Endothelial cell of umbilical vein (primary cell): Measurements from ENCODE around the gene ZNF775. TPM values are rescaled to one million over a fixed set of nuclear protein-coding genes. Genes with fewer than 3 reads are reported as not detected.

Experiments used
- BruUV-seq: library from RNA; stranded (reverse); fragments of 400-500 nt; replicated peaks from 2 replicates; lab custom pipeline; 2021; lab: Mats Ljungman, UMichigan
- CTCF ChIA-PET: fragments of 300-600, 350-600 bp; sonication (Branson Sonifier 250); formaldehyde crosslinking; loops from one replicate; lab custom pipeline; 2021; ENCODE audit warnings: antibody characterized with exemption, inconsistent platforms; lab: Charles Lee
- POLR2A ChIA-PET: fragments of 300-600, 350-600 bp; sonication (Branson Sonifier 250); formaldehyde crosslinking; loops from one replicate; lab custom pipeline; 2021; ENCODE audit warnings: antibody characterized with exemption, inconsistent platforms; lab: Charles Lee
- DNase-seq: peaks from one replicate; pipeline ENCODE4 v3.0.0-alpha.2; 2011; ENCODE audit warnings: low read depth, low spot score
- FAIRE-seq: peaks from 2 replicates; lab custom pipeline; 2011; peaks lifted over from hg19 to GRCh38; lab: Jason Lieb, UNC
- H2AFZ ChIP-seq: 2 replicates; pipeline ENCODE4 v1.6.0; 2012; ENCODE audit warnings: low read depth, low read length, control low read depth, inconsistent platforms
- H3K27ac ChIP-seq: 2 replicates; pipeline ENCODE4 v1.5.1; 2011; ENCODE audit warnings: low read depth, mild to moderate bottlenecking, control low read depth, low read length, moderate library complexity; ENCODE audit not compliant: insufficient read depth
- H3K27me3 ChIP-seq, 2 experiments: 2 replicates each; pipeline versions ENCODE4 v1.6.0 to v1.6.1; 2011; ENCODE audit warnings: low read length in 2 of 2, mixed read lengths in 1 of 2; ENCODE audit not compliant: control insufficient read depth in 2 of 2, insufficient read depth in 2 of 2
- H3K36me3 ChIP-seq, 2 experiments: 2 replicates in 1 of 2; 3 replicates in 1 of 2; pipeline ENCODE4 v1.5.1; 2011; ENCODE audit warnings: low read length in 2 of 2, mild to moderate bottlenecking in 1 of 2, moderate library complexity in 1 of 2; ENCODE audit not compliant: control insufficient read depth in 2 of 2, insufficient read depth in 2 of 2; ENCODE audit errors: extremely low read depth in 1 of 2
- H3K4me1 ChIP-seq: 3 replicates; pipeline ENCODE4 v1.5.1; 2011; ENCODE audit warnings: mild to moderate bottlenecking, low read length; ENCODE audit not compliant: control insufficient read depth, insufficient read depth; ENCODE audit errors: extremely low read depth
- H3K4me2 ChIP-seq: 2 replicates; pipeline ENCODE4 v1.6.1; 2011; ENCODE audit warnings: low read length, control low read depth, mixed read lengths; ENCODE audit not compliant: insufficient read depth
- H3K4me3 ChIP-seq, 3 experiments: fragments of 200-600 bp in 1 of 3; sonication (generic), shearing (Covaris generic) in 1 of 3; replicated peaks in 1 of 3; 2 replicates each; pipeline ENCODE4 v1.5.1; 2011 to 2016; ENCODE audit warnings: control low read depth in 3 of 3, low read length in 3 of 3, mild to moderate bottlenecking in 2 of 3, inconsistent platforms in 1 of 3, low read depth in 1 of 3, moderate library complexity in 1 of 3; ENCODE audit not compliant: insufficient read depth in 1 of 3
- H3K79me2 ChIP-seq: 2 replicates; pipeline ENCODE4 v1.6.0; 2012; ENCODE audit warnings: low read length, inconsistent platforms; ENCODE audit not compliant: control insufficient read depth, insufficient read depth
- H3K9ac ChIP-seq: replicated peaks from 2 replicates; pipeline ENCODE3; 2011; ENCODE audit warnings: low read length, control low read depth; ENCODE audit not compliant: insufficient read depth; ENCODE audit errors: extremely low read depth
- H3K9me1 ChIP-seq: replicated peaks from 3 replicates; pipeline ENCODE4 v1.6.0; 2011; ENCODE audit warnings: mild to moderate bottlenecking, low read length; ENCODE audit not compliant: control insufficient read depth, insufficient read depth; ENCODE audit errors: extremely low read depth
- H3K9me3 ChIP-seq: replicated peaks from 2 replicates; pipeline ENCODE4 v1.5.1; 2012; ENCODE audit warnings: low read length, inconsistent platforms; ENCODE audit not compliant: control insufficient read depth, insufficient read depth
- H4K20me1 ChIP-seq: replicated peaks from 2 replicates; pipeline ENCODE3; 2011; ENCODE audit warnings: mild to moderate bottlenecking, low read length; ENCODE audit not compliant: control insufficient read depth, insufficient read depth; ENCODE audit errors: extremely low read depth
- EZH2 ChIP-seq: IDR thresholded peaks from 2 replicates; pipeline ENCODE4 v1.6.1; 2012; ENCODE audit warnings: borderline replicate concordance, low read depth, mild to moderate bottlenecking, moderate library complexity, low read length, inconsistent platforms; ENCODE audit not compliant: severe bottlenecking
- FOS ChIP-seq: IDR thresholded peaks from 2 replicates; pipeline ENCODE4 v1.6.1; 2011; ENCODE audit warnings: mild to moderate bottlenecking, low read length, moderate library complexity, borderline replicate concordance; ENCODE audit not compliant: insufficient read depth
- GATA2 ChIP-seq: IDR thresholded peaks from 2 replicates; pipeline ENCODE4 v1.7.0; 2011; ENCODE audit warnings: low read depth, mild to moderate bottlenecking, moderate library complexity, mixed read lengths, low read length; ENCODE audit not compliant: insufficient read length, insufficient read depth
- JUN ChIP-seq: IDR thresholded peaks from 2 replicates; pipeline ENCODE4 v1.6.1; 2011; ENCODE audit warnings: borderline replicate concordance, low read depth; ENCODE audit not compliant: insufficient read length, insufficient read depth
- MAX ChIP-seq: IDR thresholded peaks from 2 replicates; pipeline ENCODE4 v1.6.1; 2011; ENCODE audit not compliant: insufficient read depth, insufficient read length
- MYC ChIP-seq: IDR thresholded peaks from one replicate; pipeline ENCODE4 v1.6.1; 2011; ENCODE audit warnings: mild to moderate bottlenecking, low read depth, low read length
- POLR2A ChIP-seq: IDR thresholded peaks from 2 replicates; pipeline ENCODE4 v1.6.1; 2012; ENCODE audit warnings: low read depth, mild to moderate bottlenecking, control low read depth, low read length
- POLR2AphosphoS5 ChIP-seq: IDR thresholded peaks from 2 replicates; pipeline ENCODE4 v1.6.1; 2012; ENCODE audit warnings: low read depth, mild to moderate bottlenecking, control low read depth, low read length, moderate library complexity; ENCODE audit not compliant: insufficient read depth
- dilution Hi-C: fragments of 300-500 bp; cut with MboI; formaldehyde crosslinking; loops from one replicate; pipeline ENCODE4 v1.15.0; 2019; ENCODE audit warnings: low sequenced_read_pairs; ENCODE audit not compliant: extremely low pct_ligation_motif_present
- intact Hi-C: fragments of 100-400 bp; cut with micrococcal nuclease; formaldehyde crosslinking; loops from one replicate; pipeline ENCODE4 v1.10.0; 2022
- polyA plus RNA-seq, 4 experiments: library from polyadenylated mRNA; depleted of rRNA in 3 of 4; stranded (reverse) in 3 of 4; unstranded in 1 of 4; fragments of >200 nt; gene quantifications; 2 replicates each; pipeline versions ENCODE4 v1.2.1 to v1.2.3, GENCODE V29; 2011 to 2012; ENCODE audit warnings: missing spikeins in 1 of 4
- total RNA-seq: library from RNA; stranded (reverse); gene quantifications from 2 replicates; pipeline ENCODE4 v1.2.3, GENCODE V29; 2021
- TF ChIP-seq, protein P1 (sequence below), 2 donors: IDR thresholded peaks; 1 replicate in 1 of 2; 2 replicates in 1 of 2; pipeline ENCODE4 v1.5.1; 2011; ENCODE audit warnings: low read length in 2 of 2, mild to moderate bottlenecking in 2 of 2, moderate library complexity in 2 of 2, control low read depth in 1 of 2, inconsistent platforms in 1 of 2, low read depth in 1 of 2; ENCODE audit not compliant: insufficient read depth in 1 of 2; ENCODE audit errors: extremely low read depth in 1 of 2

Gene ZNF775
- total and polyA plus RNA-seq, 2 donors (not counting 3 experiments of a cell fraction or from before 2014, with no cell fraction given), result 5.8 to 8.3 TPM

GRCh38 chr7:150410131-150410530, 31.0 kb downstream of the ZNF775 start:
- Histone ChIP-seq H3K27ac (no peak overlapping the region), H3K9ac (no peak overlapping the region), H3K4me2 (no peak overlapping the region), H4K20me1 (no peaks in the 10 kb centered on the region), H2AFZ (no peak overlapping the region), H3K36me3 (no peaks in the 10 kb centered on the region), H3K79me2 (no peaks in the 10 kb centered on the region), H3K4me1 (peaks cover 7% of the 10 kb centered on the region), H3K4me3 (no peak overlapping the region), H3K9me3 (no peaks in the 10 kb centered on the region), H3K27me3 (no peaks in the 10 kb centered on the region), H3K9me1 (no peaks in the 10 kb centered on the region)
- TF ChIP-seq MYC (no peak), GATA2 (no peak), MAX (no peak), JUN (no peak), POLR2AphosphoS5 (no peak), POLR2A (no peak), FOS (no peak), EZH2 (no peak)
- TF ChIP-seq, protein P1, sequence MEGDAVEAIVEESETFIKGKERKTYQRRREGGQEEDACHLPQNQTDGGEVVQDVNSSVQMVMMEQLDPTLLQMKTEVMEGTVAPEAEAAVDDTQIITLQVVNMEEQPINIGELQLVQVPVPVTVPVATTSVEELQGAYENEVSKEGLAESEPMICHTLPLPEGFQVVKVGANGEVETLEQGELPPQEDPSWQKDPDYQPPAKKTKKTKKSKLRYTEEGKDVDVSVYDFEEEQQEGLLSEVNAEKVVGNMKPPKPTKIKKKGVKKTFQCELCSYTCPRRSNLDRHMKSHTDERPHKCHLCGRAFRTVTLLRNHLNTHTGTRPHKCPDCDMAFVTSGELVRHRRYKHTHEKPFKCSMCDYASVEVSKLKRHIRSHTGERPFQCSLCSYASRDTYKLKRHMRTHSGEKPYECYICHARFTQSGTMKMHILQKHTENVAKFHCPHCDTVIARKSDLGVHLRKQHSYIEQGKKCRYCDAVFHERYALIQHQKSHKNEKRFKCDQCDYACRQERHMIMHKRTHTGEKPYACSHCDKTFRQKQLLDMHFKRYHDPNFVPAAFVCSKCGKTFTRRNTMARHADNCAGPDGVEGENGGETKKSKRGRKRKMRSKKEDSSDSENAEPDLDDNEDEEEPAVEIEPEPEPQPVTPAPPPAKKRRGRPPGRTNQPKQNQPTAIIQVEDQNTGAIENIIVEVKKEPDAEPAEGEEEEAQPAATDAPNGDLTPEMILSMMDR (IDR thresholded peaks at IDR 0.05; ENCODE audit: extremely low read depth in 1 of 2, insufficient read depth in 1 of 2, low read depth in 1 of 2, low read length in 2 of 2), result no peak
- DNase-seq (no peak), FAIRE-seq (no peak)
- intact Hi-C loops, result no loop called here
- CTCF ChIA-PET, result interaction anchor here (0.7 to 1.8 kb wide), 2 partner anchors 11 to 41 kb away, joined by 3 to 6 read pairs; partner anchors contain the start of gene REPIN1
- BruUV-seq, result no TSS peak
- dilution Hi-C loops, result no loop called here
- POLR2A ChIA-PET, result no interaction called here
